SK-N-SH (cell line): Measurements from ENCODE around the gene ADCY7. TPM values are rescaled to one million over a fixed set of nuclear protein-coding genes. Genes with fewer than 3 reads are reported as not detected.

Experiments
- CTCF ChIA-PET: fragments of 300-600, 350-600 bp; formaldehyde crosslinking; extraction: SDS; loops from one replicate; lab custom pipeline; 2021; lab: Yijun Ruan, JAX
- POLR2A ChIA-PET: fragments of 350-600 bp; sonication (Branson Sonifier 250); formaldehyde crosslinking; extraction: SDS; loops from one replicate; lab custom pipeline; 2020; ENCODE audit warnings: antibody characterized with exemption, inconsistent platforms; lab: Yijun Ruan, JAX
- DNase-seq: peaks from one replicate; pipeline ENCODE4 v3.0.0; 2012
- H2AFZ ChIP-seq: fragments of 200-600 bp; sonication (generic); 2 replicates; pipeline ENCODE4 v1.8.1; 2016; ENCODE audit warnings: antibody characterized with exemption, mild to moderate bottlenecking, low read depth
- H3F3A ChIP-seq: fragments of 200-600 bp; sonication (generic); replicated peaks from 2 replicates; pipeline ENCODE3; 2016; ENCODE audit warnings: antibody characterized with exemption, mild to moderate bottlenecking; ENCODE audit not compliant: insufficient read depth
- H3K27ac ChIP-seq, 2 experiments: fragments of 200-500 bp in 1 of 2; fragments of 200-600 bp in 1 of 2; sonication (Bioruptor generic) in 1 of 2; sonication (generic), shearing (Covaris generic) in 1 of 2; 2 replicates each; pipeline versions ENCODE4 v1.5.1 to v1.6.1; 2014 to 2016; ENCODE audit warnings: low read depth in 2 of 2, inconsistent platforms in 1 of 2, low read length in 1 of 2, mild to moderate bottlenecking in 1 of 2, mixed read lengths in 1 of 2
- H3K27me3 ChIP-seq: fragments of 200-600 bp; sonication (generic), shearing (Covaris generic); 2 replicates; pipeline ENCODE4 v1.6.1; 2016; ENCODE audit warnings: mixed run types; ENCODE audit not compliant: insufficient read depth
- H3K36me3 ChIP-seq, 2 experiments: fragments of 200-500 bp in 1 of 2; fragments of 200-600 bp in 1 of 2; sonication (Bioruptor generic) in 1 of 2; sonication (generic) in 1 of 2; replicated peaks in 1 of 2; 2 replicates each; pipeline versions ENCODE3 to v1.5.1; 2014 to 2016; ENCODE audit warnings: low read length in 1 of 2, mild to moderate bottlenecking in 1 of 2; ENCODE audit not compliant: insufficient read depth in 2 of 2, control insufficient read depth in 1 of 2
- H3K4me1 ChIP-seq, 2 experiments: fragments of 200-500 bp in 1 of 2; fragments of 200-600 bp in 1 of 2; sonication (Bioruptor generic) in 1 of 2; sonication (generic), shearing (Covaris generic) in 1 of 2; 2 replicates each; pipeline versions ENCODE4 v1.5.1 to v1.6.1; 2014 to 2016; ENCODE audit warnings: low read depth in 1 of 2, low read length in 1 of 2, mixed run types in 1 of 2; ENCODE audit not compliant: insufficient read depth in 2 of 2, control insufficient read depth in 1 of 2
- H3K4me2 ChIP-seq: fragments of 200-600 bp; sonication (generic), shearing (Covaris generic); 2 replicates; pipeline ENCODE4 v1.6.1; 2017; ENCODE audit warnings: mixed run types
- H3K4me3 ChIP-seq, 2 experiments: fragments of 200-500 bp in 1 of 2; fragments of 200-600 bp in 1 of 2; sonication (Bioruptor generic) in 1 of 2; sonication (generic), shearing (Covaris generic) in 1 of 2; 2 replicates each; pipeline versions ENCODE4 v1.5.1 to v1.8.1; 2014 to 2016; ENCODE audit warnings: low read depth in 2 of 2, inconsistent platforms in 1 of 2, low read length in 1 of 2, mild to moderate bottlenecking in 1 of 2, mixed read lengths in 1 of 2, moderate library complexity in 1 of 2
- H3K79me2 ChIP-seq: fragments of 200-600 bp; sonication (generic); 2 replicates; pipeline ENCODE4 v1.8.1; 2017; ENCODE audit warnings: mild to moderate bottlenecking; ENCODE audit not compliant: insufficient read depth
- H3K9ac ChIP-seq: fragments of 200-600 bp; sonication (generic); 2 replicates; pipeline ENCODE4 v1.6.1; 2017; ENCODE audit warnings: mixed run types
- H3K9me2 ChIP-seq: fragments of 200-600 bp; sonication (generic); 2 replicates; pipeline ENCODE4 v1.6.1; 2017; ENCODE audit warnings: mixed run types
- H3K9me3 ChIP-seq: fragments of 200-600 bp; sonication (generic); 2 replicates; pipeline ENCODE4 v1.6.1; 2017; ENCODE audit warnings: mixed run types, mild to moderate bottlenecking, moderate library complexity
- H4K20me1 ChIP-seq: fragments of 200-600 bp; sonication (generic); 2 replicates; pipeline ENCODE4 v1.6.1; 2017; ENCODE audit warnings: mild to moderate bottlenecking, mixed run types; ENCODE audit not compliant: insufficient read depth
- CHD2 ChIP-seq: fragments of 150-350 bp; IDR thresholded peaks from 2 replicates; pipeline ENCODE4 v1.6.1; 2018; ENCODE audit warnings: low read length; ENCODE audit not compliant: partially characterized antibody
- CTCF ChIP-seq: fragments of 200-600 bp; sonication (generic); IDR thresholded peaks from 2 replicates; pipeline ENCODE4 v1.6.1; 2017; ENCODE audit warnings: antibody characterized with exemption, mild to moderate bottlenecking, moderate library complexity
- EZH2phosphoT487 ChIP-seq: fragments of 200-600 bp; sonication (generic); IDR thresholded peaks from 2 replicates; pipeline ENCODE4 v1.6.1; 2017; ENCODE audit warnings: low read depth, mixed run types, mild to moderate bottlenecking, antibody characterized with exemption, moderate library complexity, borderline replicate concordance
- FOSL2 ChIP-seq: IDR thresholded peaks from 2 replicates; pipeline ENCODE4 v1.4.0; 2012; ENCODE audit warnings: low read depth, mild to moderate bottlenecking, moderate library complexity, borderline replicate concordance
- FOXJ3 ChIP-seq: sonication (generic); formaldehyde crosslinking; IDR thresholded peaks from 2 replicates; pipeline ENCODE4 v1.5.1; 2020; ENCODE audit warnings: mild to moderate bottlenecking, missing genetic modification reagents
- FOXM1 ChIP-seq: IDR thresholded peaks from 2 replicates; pipeline ENCODE4 v1.4.0; 2012; ENCODE audit warnings: low read depth, mild to moderate bottlenecking
- GATA2 ChIP-seq: sonication (generic); formaldehyde crosslinking; IDR thresholded peaks from 2 replicates; pipeline ENCODE4 v1.5.0; 2020; ENCODE audit warnings: mild to moderate bottlenecking, missing genetic modification reagents
- JUND ChIP-seq: IDR thresholded peaks from 2 replicates; pipeline ENCODE4 v1.4.0; 2012
- MAX ChIP-seq: IDR thresholded peaks from 2 replicates; pipeline ENCODE4 v1.4.0; 2012; ENCODE audit warnings: low read depth
- MXI1 ChIP-seq: IDR thresholded peaks from 2 replicates; pipeline ENCODE4 v1.6.1; 2012; ENCODE audit warnings: mild to moderate bottlenecking, low read depth, low read length, improper control_type of control experiment
- NFIC ChIP-seq: IDR thresholded peaks from 2 replicates; pipeline ENCODE4 v1.4.0; 2012; ENCODE audit warnings: borderline replicate concordance
- PBX3 ChIP-seq: IDR thresholded peaks from 2 replicates; pipeline ENCODE4; 2012
- POLR2AphosphoS5 ChIP-seq: IDR thresholded peaks from 2 replicates; pipeline ENCODE4 v1.6.1; 2012; ENCODE audit warnings: low read depth, low read length
- RAD21 ChIP-seq: IDR thresholded peaks from 2 replicates; pipeline ENCODE4 v1.6.1; 2012; ENCODE audit warnings: mild to moderate bottlenecking, low read length
- RCOR1 ChIP-seq: fragments of 150-350 bp; IDR thresholded peaks from 2 replicates; pipeline ENCODE4 v1.6.1; 2017; ENCODE audit warnings: antibody characterized with exemption, low read length
- RFX5 ChIP-seq: IDR thresholded peaks from 2 replicates; pipeline ENCODE4 v1.6.1; 2012; ENCODE audit warnings: mild to moderate bottlenecking, improper control_type of control experiment, low read length
- RXRA ChIP-seq: IDR thresholded peaks from 2 replicates; pipeline ENCODE4 v1.4.0; 2012; ENCODE audit warnings: low read depth, mild to moderate bottlenecking, borderline replicate concordance
- SMC3 ChIP-seq: IDR thresholded peaks from 2 replicates; pipeline ENCODE4 v1.6.1; 2012; ENCODE audit warnings: low read depth, low read length, improper control_type of control experiment
- TAF1 ChIP-seq: IDR thresholded peaks from 2 replicates; pipeline ENCODE4 v1.6.1; 2012; ENCODE audit warnings: low read depth, mild to moderate bottlenecking, low read length, moderate library complexity, borderline replicate concordance
- TCF12 ChIP-seq: IDR thresholded peaks from 2 replicates; pipeline ENCODE4 v1.4.0; 2012
- WGBS: methylation state at CpG from one replicate; pipeline ENCODE4 v1.1.6; 2017; ENCODE audit warnings: low lambda C conversion rate; 5-methylcytosine and 5-hydroxymethylcytosine counted together
- polyA plus RNA-seq, 3 experiments: library from polyadenylated mRNA; depleted of rRNA; stranded (reverse); fragments of >200 nt; gene quantifications; 2 replicates each; pipeline ENCODE4 v1.2.3, GENCODE V29; 2012

Gene ADCY7
- polyA plus RNA-seq, 1 of the 3 experiments (the other 2 are of a cell fraction) = 14.3 TPM

GRCh38 chr16:50323335-50324011 is 57.1 kb downstream of the ADCY7 start:
- Histone ChIP-seq H3K27me3 (no peaks in the 10 kb centered on the region), H3F3A (peaks cover 11% of the 10 kb centered on the region), H4K20me1 (no peaks in the 10 kb centered on the region), H3K4me1 (peaks cover 0 to 3% of the 10 kb centered on the region in 2 experiments; a peak in 2 of 4 replicates), H3K9me2 (no peaks in the 10 kb centered on the region), H3K9me3 (no peaks in the 10 kb centered on the region), H3K4me3 (no peak overlapping the region), H3K27ac (no peak overlapping the region; a peak in 1 of 4 replicates), H2AFZ (no peak overlapping the region), H3K4me2 (no peak overlapping the region), H3K36me3 (peaks cover 71 to 92% of the 10 kb centered on the region in 2 experiments), H3K9ac (no peak overlapping the region), H3K79me2 (no peaks in the 10 kb centered on the region)
- WGBS = 68% methylated on average over 11 of the region's 11 CpGs
- ChIA-PET POLR2A (no interaction called here), CTCF (interaction anchor here (0.6 to 2.0 kb wide), 9 partner anchors 9 to 341 kb away, joined by 3 to 8 read pairs (median 3); partner anchors contain the start of gene CNEP1R1)
- peak; percentile 36 for DNase-seq
- TF ChIP-seq TCF12 = no peak
- peak; percentile 78 for TF ChIP-seq NFIC
- peak; percentile 38; the same call in 1 of the 2 replicates for TF ChIP-seq PBX3
- peak; percentile 19; the same call in 1 of the 2 replicates for TF ChIP-seq SMC3
- TF ChIP-seq RAD21 = peak; percentile 47
- TF ChIP-seq CTCF = peak; percentile 38

GRCh38 chr16:50324345-50324744 is 58.0 kb downstream of the ADCY7 start:
- no peak overlapping the region for H3K4me3 ChIP-seq
- WGBS = 95% methylated on average over 6 of the region's 6 CpGs
- no peaks in the 10 kb centered on the region for H3K27me3 ChIP-seq
- H4K20me1 ChIP-seq = no peaks in the 10 kb centered on the region
- no peak overlapping the region for H3K4me2 ChIP-seq
- no peaks in the 10 kb centered on the region for H3K9me2 ChIP-seq
- H3K4me1 ChIP-seq = peaks cover 0 to 3% of the 10 kb centered on the region in 2 experiments; a peak in 2 of 4 replicates
- no peaks in the 10 kb centered on the region for H3K79me2 ChIP-seq
- H3K9ac ChIP-seq = no peak overlapping the region
- no peaks in the 10 kb centered on the region for H3K9me3 ChIP-seq
- no peak for DNase-seq
- ChIA-PET POLR2A (no interaction called here), CTCF (interaction anchor here (0.8 to 1.7 kb wide), 3 partner anchors 10 to 77 kb away, joined by 3 to 6 read pairs (median 3); no protein-coding TSS in a partner anchor)
- H2AFZ ChIP-seq = no peak overlapping the region
- H3F3A ChIP-seq = peaks cover 9% of the 10 kb centered on the region
- H3K27ac ChIP-seq = no peak overlapping the region; a peak in 1 of 4 replicates
- H3K36me3 ChIP-seq = peaks cover 71 to 91% of the 10 kb centered on the region in 2 experiments
- no peak for TF ChIP-seq FOXJ3 (CRISPR knock-in tag)
- no peak for TF ChIP-seq MXI1
- TF ChIP-seq TAF1 = no peak
- TF ChIP-seq RCOR1 = no peak
- TF ChIP-seq CHD2 = no peak
- TF ChIP-seq RXRA = no peak
- no peak for TF ChIP-seq TCF12
- TF ChIP-seq JUND = no peak
- TF ChIP-seq GATA2 (CRISPR knock-in tag) = no peak
- no peak for TF ChIP-seq SMC3
- no peak for TF ChIP-seq POLR2AphosphoS5
- TF ChIP-seq EZH2phosphoT487 = no peak
- TF ChIP-seq FOXM1 = no peak
- TF ChIP-seq RFX5 = no peak
- TF ChIP-seq NFIC = no peak
- no peak for TF ChIP-seq RAD21
- no peak for TF ChIP-seq MAX
- no peak for TF ChIP-seq FOSL2
